GM19239 (cell line): ENCODE data around the gene AKNA.

Source experiments
- DNase-seq: peaks from one replicate; pipeline ENCODE4 v3.0.0; 2011; ENCODE audit warnings: low spot score; ENCODE audit not compliant: insufficient read length
- FAIRE-seq: peaks from 2 replicates; lab custom pipeline; 2011; peaks lifted over from hg19 to GRCh38; lab: Jason Lieb, UNC

Gene AKNA

DNA sequence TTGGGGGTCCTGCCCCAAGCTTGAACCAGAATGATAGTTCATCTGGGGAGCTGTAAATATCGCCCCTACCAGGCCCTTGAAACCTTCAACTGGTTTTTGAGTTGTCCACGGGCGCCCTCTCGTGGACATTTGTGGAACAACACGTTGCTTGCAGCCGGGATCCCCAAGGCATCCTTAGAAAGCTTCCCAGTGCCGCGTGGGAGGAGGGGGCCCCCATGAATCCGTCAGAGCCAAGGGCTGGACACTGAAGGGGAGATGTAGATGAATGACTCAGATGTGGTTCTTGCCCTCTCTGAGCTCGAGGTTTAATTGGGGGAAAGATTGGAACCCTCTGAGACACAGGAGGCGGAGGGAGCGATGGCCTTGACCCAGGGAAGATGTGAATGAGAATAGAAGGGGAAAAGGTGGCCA lies 96.7 kb downstream of the AKNA start:
- DNase-seq: peak; percentile 60
- peak; percentile 94 for FAIRE-seq

DNA sequence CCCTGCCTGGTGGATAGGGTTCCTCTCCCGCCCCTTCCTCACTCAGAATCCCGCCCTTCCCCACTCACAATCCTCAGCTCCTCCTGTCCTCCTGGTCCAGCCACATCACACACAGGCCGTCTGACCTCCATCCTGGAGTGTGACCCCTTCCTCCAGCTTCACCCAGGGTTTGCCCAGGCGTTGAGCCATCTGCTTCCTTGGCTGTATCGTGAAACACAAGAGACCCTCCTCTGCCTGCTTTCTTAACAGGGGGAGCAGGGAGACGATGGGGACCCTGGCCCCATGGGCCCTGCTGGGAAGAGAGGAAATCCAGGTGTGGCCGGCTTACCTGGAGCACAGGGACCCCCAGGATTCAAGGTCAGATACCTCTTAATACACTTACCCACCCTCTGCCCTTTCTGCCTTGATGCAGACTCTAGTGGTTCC lies 97.2 kb downstream of the AKNA start:
- no peak for FAIRE-seq
- DNase-seq: no peak

DNA sequence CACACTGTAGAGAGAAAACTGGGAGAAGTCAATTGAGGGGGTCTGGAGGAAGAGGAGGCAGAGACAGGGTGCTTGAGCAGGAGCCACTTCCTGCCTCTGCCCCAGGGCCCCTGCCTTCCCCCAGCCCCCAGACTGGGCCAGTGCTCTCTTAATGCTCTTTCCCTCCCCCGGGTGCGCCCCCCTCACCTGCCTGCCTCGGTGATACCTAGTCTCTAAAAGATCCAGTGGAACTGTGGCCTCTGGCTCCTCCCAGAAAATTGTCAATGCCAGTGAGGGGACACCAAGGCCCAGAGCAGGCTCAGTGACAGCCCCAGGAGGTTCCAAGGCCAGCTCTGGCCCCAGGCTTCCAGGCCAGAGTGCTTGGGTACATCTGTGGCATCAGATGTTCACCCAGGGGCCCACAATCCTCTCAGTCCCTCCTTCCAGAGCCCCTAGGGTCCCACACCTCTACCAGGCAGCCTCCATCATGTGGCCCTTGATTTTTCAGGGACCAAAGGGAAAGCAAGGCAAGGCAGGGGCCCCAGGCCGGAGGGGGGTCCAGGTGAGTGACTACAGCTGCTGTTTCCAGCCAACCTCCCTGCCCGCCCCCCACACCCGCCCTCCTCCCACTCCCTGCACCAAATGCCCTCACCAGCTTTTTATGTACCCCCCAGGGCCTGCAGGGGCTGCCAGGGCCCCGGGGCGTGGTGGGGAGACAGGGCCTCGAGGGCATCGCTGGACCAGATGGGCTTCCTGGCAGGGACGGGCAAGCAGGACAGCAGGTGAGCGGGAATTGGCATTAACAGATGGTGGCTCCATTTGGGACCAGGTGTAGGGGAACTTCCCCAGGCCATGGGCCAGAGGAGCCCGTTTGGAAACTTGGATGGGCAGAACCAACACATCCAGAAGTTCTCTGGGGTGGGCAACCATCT lies 98.0 kb downstream of the AKNA start:
- no peak for DNase-seq

DNA sequence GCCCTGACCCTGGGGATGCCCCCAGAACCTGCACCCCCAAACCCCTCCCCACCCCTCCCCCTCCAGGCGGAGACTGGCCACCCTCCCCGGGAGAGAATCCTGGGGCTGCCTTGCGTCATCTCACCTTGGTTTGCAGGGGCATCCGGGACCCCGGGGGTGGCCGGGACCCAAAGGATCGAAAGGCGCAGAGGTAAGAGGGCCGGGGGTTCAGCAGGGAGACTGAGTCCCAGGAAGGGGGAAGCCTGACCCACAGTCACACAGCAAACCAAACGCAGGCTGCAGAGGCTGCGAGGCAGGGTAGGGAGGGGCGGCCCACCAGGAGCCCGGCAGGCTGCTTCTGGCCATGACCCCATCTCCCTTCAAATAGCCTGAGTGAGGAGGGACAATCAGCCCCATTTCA lies 98.7 kb downstream of the AKNA start:
- no peak for DNase-seq
- FAIRE-seq: no peak

More for the DNA sequence above, 98.0 kb downstream of the AKNA start:
- no peak for FAIRE-seq

DNA sequence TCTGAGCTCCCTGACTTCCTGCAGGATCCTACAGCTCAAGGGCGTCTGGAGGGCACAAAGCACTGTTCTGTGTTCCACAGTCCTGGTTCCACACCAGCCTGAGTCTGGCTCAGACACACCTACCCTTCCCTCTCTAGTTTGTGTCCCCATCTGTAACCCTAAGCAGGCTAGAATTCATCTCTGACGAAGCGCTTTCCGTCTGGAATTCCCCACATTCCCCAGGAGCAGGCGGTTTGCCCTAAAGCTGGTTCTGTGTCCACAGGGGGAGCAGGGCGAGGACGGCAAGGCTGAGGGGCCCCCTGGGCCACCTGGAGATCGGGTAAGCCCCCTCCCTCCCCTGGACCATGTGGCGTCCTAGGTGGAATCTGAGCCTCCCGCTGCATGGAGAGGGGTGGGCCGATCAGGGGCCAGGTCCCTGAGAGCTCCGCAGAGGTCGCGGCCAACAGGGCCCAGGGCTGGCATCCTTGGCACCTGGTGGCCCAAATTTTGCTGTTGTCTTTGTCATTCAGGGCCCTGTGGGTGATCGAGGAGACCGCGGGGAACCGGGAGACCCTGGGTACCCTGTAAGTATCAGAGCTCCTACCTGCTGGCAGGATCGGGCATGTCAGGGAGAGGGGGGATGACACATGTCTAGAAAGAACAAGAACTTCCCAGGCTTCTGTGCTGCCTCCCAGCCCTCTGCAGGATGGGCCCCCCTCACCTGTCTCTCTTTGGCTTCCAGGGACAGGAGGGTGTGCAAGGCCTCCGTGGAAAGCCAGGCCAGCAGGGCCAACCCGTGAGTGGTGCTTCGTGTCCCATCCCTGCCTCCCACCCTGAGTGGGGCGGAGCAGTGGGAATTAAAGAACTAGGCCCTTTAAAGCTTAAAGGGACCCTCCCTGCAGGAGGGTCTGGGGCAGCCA lies 99.3 kb downstream of the AKNA start:
- no peak for DNase-seq
- no peak for FAIRE-seq

DNA sequence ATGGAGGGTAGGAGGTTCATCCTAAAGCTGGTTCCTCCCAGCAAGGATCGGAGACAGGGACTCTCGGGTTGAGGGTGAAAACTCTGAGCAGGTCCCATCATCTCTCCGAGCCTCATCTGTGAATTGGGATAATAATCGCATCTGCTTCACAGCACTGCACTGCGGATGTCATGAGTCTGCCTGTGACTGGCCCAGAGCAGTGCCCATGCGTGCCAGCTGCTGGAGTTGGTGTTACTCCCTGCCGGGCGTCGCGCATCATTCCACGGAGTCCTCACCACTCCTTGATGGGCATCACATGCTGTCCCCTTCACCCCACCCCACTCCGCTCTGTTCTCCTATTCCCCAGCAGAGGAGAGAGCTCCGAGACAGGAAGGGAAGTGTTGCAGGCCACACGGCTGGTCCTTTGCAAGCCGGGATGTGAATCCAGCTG lies 100.0 kb downstream of the AKNA start:
- FAIRE-seq: no peak
- DNase-seq: no peak

DNA sequence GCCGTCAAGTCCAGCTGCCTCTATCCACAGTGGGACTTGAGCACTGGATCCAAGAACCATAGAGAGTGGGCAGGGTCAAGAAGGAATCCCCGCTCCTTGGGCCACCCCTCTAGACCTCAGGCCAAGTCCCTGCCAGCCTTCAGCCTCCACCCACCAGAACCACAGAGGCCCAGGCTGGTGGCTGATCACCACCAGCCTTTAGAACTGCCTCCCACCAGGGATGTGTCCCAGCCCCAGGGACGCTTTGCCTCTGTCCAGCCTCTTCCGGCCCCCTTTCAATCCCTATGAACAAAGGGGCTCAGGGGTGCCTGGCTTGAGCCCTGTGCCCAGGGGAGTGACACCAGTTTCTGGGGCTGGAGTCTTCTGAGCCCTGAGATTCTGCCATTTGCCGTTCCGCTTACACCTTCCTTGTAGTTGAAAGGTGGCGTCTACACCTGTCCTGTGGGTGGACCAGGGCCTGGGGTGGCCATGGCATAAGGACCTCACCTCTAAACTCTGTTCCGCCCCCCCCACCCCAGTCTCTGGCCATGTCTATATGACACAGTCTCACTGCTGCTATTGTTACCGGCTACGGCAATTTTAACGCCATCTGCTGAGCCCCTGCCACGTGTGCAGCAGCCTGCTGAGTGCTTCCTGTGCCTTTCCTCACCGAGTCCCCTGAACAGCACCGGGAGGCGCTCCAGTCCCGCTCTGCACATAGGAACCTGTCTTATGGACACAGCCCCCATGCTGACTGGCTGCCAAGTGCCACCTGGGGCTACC lies 100.6 kb downstream of the AKNA start:
- DNase-seq (no peak), FAIRE-seq (no peak)

DNA sequence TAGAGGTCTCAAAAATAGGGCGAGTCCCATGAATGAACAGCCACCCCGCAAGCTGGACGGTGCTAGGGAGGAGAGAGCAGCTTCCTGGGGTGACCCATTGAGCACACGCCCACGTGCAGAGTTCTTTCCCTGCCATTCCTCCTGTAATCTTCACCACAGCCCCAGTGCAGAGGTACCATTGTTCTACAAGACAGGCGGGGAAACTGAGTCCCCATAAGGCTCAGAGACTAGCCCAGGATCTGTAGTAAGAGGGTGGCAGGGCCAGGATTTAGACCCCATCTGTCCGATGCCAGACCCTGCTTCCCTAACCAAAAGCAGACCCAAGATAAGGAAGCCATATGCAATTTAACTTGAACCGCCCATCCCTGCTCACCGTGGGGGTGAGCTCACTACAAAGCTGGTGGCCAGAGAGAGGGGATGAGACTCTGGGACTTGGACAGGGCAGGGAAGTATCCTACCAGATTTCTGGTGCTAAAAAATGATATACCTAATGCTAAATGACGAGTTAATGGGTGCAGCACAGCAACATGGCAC lies 101.6 kb downstream of the AKNA start:
- no peak for FAIRE-seq
- no peak for DNase-seq

DNA sequence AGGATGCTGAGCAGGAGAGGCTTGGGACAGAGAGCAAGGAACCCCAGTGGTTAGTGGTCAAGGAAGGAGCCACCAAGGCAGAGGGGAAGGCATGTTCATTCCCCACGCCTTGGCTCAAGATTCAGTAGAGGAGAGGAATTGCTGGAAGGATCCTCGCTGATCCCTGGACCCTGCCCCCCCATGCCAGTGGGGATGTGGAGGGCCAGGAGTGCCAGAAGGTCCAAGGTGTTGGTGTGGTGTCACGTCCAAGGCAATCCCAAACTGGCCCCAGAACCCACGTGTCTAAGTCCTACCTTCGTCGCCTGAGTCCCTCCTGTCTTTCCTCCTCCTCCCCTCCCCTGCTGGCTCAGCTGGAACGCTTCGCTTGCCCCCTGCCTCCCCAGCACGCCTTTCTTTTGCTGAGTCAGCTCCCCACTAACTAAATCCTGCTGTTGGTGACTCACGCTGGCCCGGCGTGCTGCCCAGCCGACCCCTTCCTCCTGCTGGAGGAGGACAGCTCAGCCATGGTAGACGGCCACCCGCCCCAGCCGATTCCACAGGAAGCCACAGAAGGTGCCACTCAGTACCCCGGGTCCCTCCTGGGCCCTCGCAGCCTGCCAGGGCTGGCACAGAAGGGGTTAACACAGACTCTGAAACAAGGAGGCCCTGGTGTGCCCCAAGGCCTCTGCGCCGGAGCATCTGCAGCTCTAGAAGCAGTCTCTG lies 102.5 kb downstream of the AKNA start:
- no peak for FAIRE-seq
- DNase-seq: no peak

DNA sequence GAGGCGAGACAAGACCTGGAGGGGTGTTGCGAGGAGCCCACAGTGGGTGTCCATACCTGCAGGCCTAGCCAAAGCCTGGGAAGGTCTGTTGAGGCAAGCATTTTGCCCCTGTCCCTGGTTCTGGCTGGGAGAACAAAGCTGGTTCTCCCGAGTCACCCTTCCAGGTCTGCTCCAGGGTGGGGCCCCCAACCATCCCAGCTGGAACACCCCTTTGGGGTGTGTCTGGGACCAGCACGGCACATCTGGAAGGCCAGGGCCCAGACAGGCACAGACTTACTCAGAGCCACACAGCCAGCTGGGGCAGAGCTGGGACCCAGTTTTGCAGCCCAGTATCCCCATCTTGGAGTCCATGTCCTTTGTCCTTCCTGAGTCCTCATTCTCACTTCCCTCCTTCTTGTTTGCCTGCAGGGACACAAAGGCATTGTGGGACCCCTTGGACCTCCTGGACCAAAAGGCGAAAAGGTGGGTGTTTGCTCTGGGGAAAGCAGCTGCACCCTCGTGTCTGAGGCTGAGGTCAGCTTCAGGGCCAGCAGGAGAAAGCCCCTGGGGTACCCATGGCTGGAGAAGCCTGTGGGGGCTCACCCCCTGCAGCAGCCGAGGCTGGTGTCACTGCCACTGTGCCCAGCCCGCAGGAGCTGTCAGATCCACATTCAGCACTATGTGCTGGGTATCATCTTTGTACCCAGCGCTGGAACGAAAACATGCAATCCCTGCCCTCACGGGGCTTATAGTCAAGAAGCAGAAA lies 103.3 kb downstream of the AKNA start:
- DNase-seq (no peak), FAIRE-seq (no peak)
